PFSK-1 (cell line): ENCODE data around the gene SEPSECS.

Experiments used
- POLR2AphosphoS5 ChIP-seq: IDR thresholded peaks from 2 replicates; pipeline ENCODE4 v1.6.1; 2012; ENCODE audit warnings: low read depth, mild to moderate bottlenecking, control low read depth, low read length, moderate library complexity
- TAF1 ChIP-seq: IDR thresholded peaks from 2 replicates; pipeline ENCODE4 v1.6.1; 2012; ENCODE audit warnings: low read length, control low read depth, borderline replicate concordance; ENCODE audit not compliant: insufficient read depth

DNA sequence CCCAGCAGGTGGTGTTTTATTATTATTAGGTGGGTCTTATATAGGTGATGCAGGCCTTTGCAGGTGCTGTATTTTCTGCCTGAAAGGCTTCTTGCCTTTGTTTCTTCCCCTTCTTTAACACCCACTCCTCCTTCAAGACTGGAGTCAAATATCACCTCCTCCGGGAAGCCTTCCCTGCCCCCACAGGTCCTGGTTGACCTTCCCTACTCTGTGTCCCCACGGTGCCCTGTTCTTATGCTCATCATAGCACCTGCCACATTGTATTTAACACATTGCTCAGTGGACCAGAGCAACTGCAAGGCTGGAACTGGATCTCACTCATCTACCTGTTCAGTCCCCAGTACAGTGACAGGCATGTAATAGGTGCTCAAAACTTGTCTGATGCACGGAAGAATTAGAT lies 89.7 kb downstream of the SEPSECS start:
- TF ChIP-seq POLR2AphosphoS5 (no peak), TAF1 (no peak)
